SK-N-SH treated with all-trans-retinoic acid at 6 μM for 48 hours (cell line): ENCODE results near the gene KLF6.

Source experiments
- ATAC-seq: fragments of 200-7000 bp; cut with Tn5 transposase; 3 replicates; pipeline ENCODE4 v1.9.1; 2020; ENCODE audit warnings: mild to moderate bottlenecking, moderate library complexity
- ARNTL ChIP-seq: fragments of 450-650 bp; formaldehyde crosslinking; IDR thresholded peaks from 2 replicates; pipeline ENCODE4 v1.5.0; 2020; ENCODE audit warnings: low read depth, mild to moderate bottlenecking, moderate library complexity, borderline replicate concordance
- CSDC2 ChIP-seq: fragments of 250-450 bp; sonication (Bioruptor Pico); IDR thresholded peaks from 2 replicates; pipeline ENCODE4 v1.5.0; 2020; ENCODE audit warnings: mild to moderate bottlenecking, moderate library complexity
- ESRRG ChIP-seq: fragments of 250-450 bp; sonication (Bioruptor Pico); IDR thresholded peaks from 2 replicates; pipeline ENCODE4 v1.6.1; 2021; ENCODE audit warnings: mild to moderate bottlenecking
- GLIS3 ChIP-seq: fragments of 250-450 bp; sonication (Bioruptor Pico); IDR thresholded peaks from 2 replicates; pipeline ENCODE4 v1.5.0; 2020; ENCODE audit warnings: mild to moderate bottlenecking, moderate library complexity
- ISL1 ChIP-seq: fragments of 250-450 bp; sonication (Bioruptor Pico); IDR thresholded peaks from 2 replicates; pipeline ENCODE4 v2.1.2; 2022; ENCODE audit warnings: mild to moderate bottlenecking, moderate library complexity
- OSR1 ChIP-seq: fragments of 250-450 bp; sonication (Bioruptor Pico); IDR thresholded peaks from 2 replicates; pipeline ENCODE4 v1.8.0; 2022; ENCODE audit warnings: moderate library complexity, mild to moderate bottlenecking, inconsistent platforms
- PPARA ChIP-seq: fragments of 250-450 bp; sonication (Bioruptor Pico); IDR thresholded peaks from 2 replicates; pipeline ENCODE4 v1.5.0; 2020; ENCODE audit warnings: mild to moderate bottlenecking, borderline replicate concordance
- RARB ChIP-seq: fragments of 250-450 bp; sonication (Bioruptor Pico); IDR thresholded peaks from 2 replicates; pipeline ENCODE4 v1.8.0; 2021; ENCODE audit warnings: mild to moderate bottlenecking, moderate library complexity
- SNAI2 ChIP-seq: fragments of 250-450 bp; sonication (Bioruptor Pico); IDR thresholded peaks from 2 replicates; pipeline ENCODE4 v1.5.0; 2020; ENCODE audit warnings: mild to moderate bottlenecking, moderate library complexity
- TCF4 ChIP-seq: fragments of 250-450 bp; sonication (Bioruptor Pico); IDR thresholded peaks from 2 replicates; pipeline ENCODE4 v1.8.0; 2021; ENCODE audit warnings: mild to moderate bottlenecking, moderate library complexity, borderline replicate concordance
- TOX ChIP-seq: fragments of 250-450 bp; sonication (Bioruptor Pico); IDR thresholded peaks from 2 replicates; pipeline ENCODE4 v1.8.0; 2021; ENCODE audit warnings: mild to moderate bottlenecking, moderate library complexity, borderline replicate concordance
- ZC3H10 ChIP-seq: fragments of 250-450 bp; sonication (Bioruptor Pico); IDR thresholded peaks from 2 replicates; pipeline ENCODE4 v1.5.1; 2021; ENCODE audit warnings: mild to moderate bottlenecking, moderate library complexity
- ZFP3 ChIP-seq: fragments of 250-450 bp; sonication (Bioruptor Pico); IDR thresholded peaks from 2 replicates; pipeline ENCODE4 v1.5.0; 2020; ENCODE audit warnings: mild to moderate bottlenecking, moderate library complexity
- ZFP30 ChIP-seq: fragments of 450-650 bp; formaldehyde crosslinking; IDR thresholded peaks from 2 replicates; pipeline ENCODE4 v1.5.0; 2022; ENCODE audit warnings: mild to moderate bottlenecking, moderate library complexity
- ZNF70 ChIP-seq: fragments of 450-650 bp; formaldehyde crosslinking; IDR thresholded peaks from 2 replicates; pipeline ENCODE4 v1.5.0; 2020; ENCODE audit warnings: mild to moderate bottlenecking, moderate library complexity
- ZNF8 ChIP-seq: fragments of 450-650 bp; formaldehyde crosslinking; IDR thresholded peaks from 2 replicates; pipeline ENCODE4 v1.5.0; 2020; ENCODE audit warnings: mild to moderate bottlenecking, moderate library complexity
- TF ChIP-seq, protein P1 (sequence below): fragments of 250-450 bp; sonication (Bioruptor Pico); IDR thresholded peaks from 2 replicates; pipeline ENCODE4 v1.5.1; 2020; ENCODE audit warnings: low read depth, mild to moderate bottlenecking, moderate library complexity
- TF ChIP-seq, protein P2 (sequence below): fragments of 250-450 bp; sonication (Bioruptor Pico); IDR thresholded peaks from 2 replicates; pipeline ENCODE4 v1.8.0; 2021; ENCODE audit warnings: low read depth, mild to moderate bottlenecking, moderate library complexity, borderline replicate concordance
- TF ChIP-seq, protein P3 (sequence below): fragments of 250-450 bp; sonication (Bioruptor Pico); IDR thresholded peaks from 2 replicates; pipeline ENCODE4 v1.5.1; 2021; ENCODE audit warnings: mild to moderate bottlenecking, moderate library complexity

Gene KLF6

DNA sequence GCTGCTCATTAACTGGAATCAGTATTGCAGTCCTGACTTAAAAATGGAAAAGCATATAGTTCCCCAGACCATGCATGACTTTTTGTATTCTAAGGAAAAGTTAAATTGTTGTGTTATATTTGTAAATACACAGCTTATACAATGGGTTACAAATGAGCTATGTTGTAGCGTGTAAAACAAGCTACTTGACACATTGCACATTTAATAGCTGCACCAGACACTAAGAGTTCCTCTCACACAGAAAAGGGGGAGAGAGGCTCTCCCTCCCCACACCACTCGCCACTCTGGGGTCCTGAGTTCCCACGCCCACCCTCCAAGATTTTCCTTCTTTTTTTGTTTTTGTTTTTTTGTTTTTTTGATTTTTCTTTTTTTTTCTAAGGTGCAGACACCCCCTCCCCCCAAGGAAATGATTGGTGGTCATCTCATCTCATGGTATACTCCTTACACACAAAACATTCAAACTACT is 6.3 kb downstream of the KLF6 start:
- ATAC-seq: no peak
- TF ChIP-seq, protein P1, sequence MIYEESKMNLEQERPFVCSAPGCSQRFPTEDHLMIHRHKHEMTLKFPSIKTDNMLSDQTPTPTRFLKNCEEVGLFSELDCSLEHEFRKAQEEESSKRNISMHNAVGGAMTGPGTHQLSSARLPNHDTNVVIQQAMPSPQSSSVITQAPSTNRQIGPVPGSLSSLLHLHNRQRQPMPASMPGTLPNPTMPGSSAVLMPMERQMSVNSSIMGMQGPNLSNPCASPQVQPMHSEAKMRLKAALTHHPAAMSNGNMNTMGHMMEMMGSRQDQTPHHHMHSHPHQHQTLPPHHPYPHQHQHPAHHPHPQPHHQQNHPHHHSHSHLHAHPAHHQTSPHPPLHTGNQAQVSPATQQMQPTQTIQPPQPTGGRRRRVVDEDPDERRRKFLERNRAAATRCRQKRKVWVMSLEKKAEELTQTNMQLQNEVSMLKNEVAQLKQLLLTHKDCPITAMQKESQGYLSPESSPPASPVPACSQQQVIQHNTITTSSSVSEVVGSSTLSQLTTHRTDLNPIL (CRISPR knock-in tag): peak; percentile 33; the same call in 1 of the 2 replicates
- TF ChIP-seq, protein P2, sequence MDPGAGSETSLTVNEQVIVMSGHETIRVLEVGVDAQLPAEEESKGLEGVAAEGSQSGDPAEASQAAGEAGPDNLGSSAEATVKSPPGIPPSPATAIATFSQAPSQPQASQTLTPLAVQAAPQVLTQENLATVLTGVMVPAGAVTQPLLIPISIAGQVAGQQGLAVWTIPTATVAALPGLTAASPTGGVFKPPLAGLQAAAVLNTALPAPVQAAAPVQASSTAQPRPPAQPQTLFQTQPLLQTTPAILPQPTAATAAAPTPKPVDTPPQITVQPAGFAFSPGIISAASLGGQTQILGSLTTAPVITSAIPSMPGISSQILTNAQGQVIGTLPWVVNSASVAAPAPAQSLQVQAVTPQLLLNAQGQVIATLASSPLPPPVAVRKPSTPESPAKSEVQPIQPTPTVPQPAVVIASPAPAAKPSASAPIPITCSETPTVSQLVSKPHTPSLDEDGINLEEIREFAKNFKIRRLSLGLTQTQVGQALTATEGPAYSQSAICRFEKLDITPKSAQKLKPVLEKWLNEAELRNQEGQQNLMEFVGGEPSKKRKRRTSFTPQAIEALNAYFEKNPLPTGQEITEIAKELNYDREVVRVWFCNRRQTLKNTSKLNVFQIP (CRISPR knock-in tag): 0 out of 2 replicates have a peak, but pooled peaks have one; percentile 22
- TF ChIP-seq ZC3H10 (CRISPR knock-in tag) (no peak), ESRRG (CRISPR knock-in tag) (no peak), OSR1 (no peak)

DNA sequence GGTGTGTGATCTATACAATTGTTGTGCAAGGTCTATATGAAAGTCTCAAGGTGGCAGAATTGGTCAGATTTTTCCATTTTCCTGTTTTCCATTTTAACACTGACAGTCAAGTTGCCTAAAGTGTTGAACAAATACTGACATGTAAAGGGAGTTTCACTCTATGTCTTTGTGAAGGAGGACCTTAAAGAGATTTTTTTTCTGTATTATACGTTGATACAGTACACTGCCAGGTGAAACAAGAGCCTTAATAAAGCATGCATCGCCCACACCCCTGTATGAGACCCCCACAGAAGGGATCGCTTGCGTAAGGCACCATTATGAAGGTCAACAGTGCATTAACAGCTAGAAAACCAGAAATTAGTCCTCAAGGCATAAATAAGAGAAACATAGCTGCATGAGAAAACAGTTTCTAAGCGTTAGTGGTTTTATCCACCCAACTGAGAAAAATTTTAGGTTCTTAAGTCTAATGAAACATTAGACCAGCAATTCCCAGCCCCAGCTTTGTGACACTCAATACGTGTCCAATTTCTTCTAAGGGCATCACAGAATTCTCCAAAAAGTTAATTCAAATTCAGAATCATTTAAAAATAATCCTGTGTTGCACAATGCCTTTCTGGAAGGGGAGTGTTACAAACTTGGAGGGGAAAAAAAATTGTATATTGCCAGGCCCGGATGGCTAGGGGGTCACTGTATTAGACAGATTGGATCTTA is 6.9 kb downstream of the KLF6 start:
- ATAC-seq: no peak
- TF ChIP-seq RARB (CRISPR knock-in tag): no peak
- no peak for TF ChIP-seq OSR1
- TF ChIP-seq, protein P1 (CRISPR knock-in tag): no peak
- no peak for TF ChIP-seq ZNF70 (CRISPR knock-in tag)
- no peak for TF ChIP-seq ZC3H10 (CRISPR knock-in tag)
- no peak for TF ChIP-seq GLIS3
- no peak for TF ChIP-seq ZFP30 (CRISPR knock-in tag)
- TF ChIP-seq PPARA (CRISPR knock-in tag): no peak
- TF ChIP-seq ISL1 (CRISPR knock-in tag): no peak
- no peak for TF ChIP-seq CSDC2
- TF ChIP-seq TCF4: no peak
- TF ChIP-seq ZNF8: no peak
- TF ChIP-seq ARNTL (CRISPR knock-in tag): no peak
- TF ChIP-seq, protein P3, sequence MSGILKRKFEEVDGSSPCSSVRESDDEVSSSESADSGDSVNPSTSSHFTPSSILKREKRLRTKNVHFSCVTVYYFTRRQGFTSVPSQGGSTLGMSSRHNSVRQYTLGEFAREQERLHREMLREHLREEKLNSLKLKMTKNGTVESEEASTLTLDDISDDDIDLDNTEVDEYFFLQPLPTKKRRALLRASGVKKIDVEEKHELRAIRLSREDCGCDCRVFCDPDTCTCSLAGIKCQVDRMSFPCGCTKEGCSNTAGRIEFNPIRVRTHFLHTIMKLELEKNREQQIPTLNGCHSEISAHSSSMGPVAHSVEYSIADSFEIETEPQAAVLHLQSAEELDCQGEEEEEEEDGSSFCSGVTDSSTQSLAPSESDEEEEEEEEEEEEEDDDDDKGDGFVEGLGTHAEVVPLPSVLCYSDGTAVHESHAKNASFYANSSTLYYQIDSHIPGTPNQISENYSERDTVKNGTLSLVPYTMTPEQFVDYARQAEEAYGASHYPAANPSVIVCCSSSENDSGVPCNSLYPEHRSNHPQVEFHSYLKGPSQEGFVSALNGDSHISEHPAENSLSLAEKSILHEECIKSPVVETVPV (CRISPR knock-in tag): no peak
- TF ChIP-seq, all 23 proteins: peak for 0

DNA sequence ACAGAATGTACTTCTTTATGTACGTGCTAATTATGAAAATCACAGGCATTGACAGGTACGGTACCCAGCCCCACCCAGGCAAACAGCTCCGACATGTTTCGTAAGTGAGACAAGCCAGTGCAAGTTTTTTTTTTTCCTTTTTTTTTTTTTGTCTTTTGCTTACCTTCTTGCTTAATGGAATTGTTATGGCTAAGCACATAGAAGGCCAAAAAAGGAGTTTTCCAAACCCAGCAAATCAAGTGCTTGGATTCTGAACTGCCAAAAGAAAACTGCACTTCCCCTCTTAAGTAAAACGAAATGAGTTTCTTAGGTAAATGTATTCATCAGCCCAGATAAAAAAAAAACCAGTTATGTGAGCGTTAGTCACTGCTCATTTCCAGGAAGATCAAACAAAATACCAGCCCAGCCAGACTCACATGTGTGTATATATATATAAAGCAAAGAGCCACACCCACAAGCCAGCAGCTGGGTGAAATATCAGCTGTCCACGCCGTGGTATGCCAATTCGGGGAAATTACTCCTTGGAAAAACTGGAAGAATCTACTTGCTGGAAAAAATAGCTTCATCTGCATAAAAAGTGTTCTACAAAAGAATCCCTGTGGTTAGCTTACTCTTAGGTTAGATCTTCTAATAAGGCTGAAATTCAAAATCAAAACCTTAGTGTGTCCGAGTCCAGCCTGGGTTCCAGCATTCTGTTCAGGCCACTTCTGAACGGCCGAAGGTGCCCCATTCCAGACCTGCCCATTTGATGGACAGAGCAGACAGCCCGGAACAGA is 8.0 kb downstream of the KLF6 start:
- TF ChIP-seq ZNF8 (peak; percentile 96), ZNF70 (CRISPR knock-in tag) (no peak), PPARA (CRISPR knock-in tag) (no peak), SNAI2 (CRISPR knock-in tag) (no peak), ZFP3 (no peak)
- no peak for ATAC-seq

DNA sequence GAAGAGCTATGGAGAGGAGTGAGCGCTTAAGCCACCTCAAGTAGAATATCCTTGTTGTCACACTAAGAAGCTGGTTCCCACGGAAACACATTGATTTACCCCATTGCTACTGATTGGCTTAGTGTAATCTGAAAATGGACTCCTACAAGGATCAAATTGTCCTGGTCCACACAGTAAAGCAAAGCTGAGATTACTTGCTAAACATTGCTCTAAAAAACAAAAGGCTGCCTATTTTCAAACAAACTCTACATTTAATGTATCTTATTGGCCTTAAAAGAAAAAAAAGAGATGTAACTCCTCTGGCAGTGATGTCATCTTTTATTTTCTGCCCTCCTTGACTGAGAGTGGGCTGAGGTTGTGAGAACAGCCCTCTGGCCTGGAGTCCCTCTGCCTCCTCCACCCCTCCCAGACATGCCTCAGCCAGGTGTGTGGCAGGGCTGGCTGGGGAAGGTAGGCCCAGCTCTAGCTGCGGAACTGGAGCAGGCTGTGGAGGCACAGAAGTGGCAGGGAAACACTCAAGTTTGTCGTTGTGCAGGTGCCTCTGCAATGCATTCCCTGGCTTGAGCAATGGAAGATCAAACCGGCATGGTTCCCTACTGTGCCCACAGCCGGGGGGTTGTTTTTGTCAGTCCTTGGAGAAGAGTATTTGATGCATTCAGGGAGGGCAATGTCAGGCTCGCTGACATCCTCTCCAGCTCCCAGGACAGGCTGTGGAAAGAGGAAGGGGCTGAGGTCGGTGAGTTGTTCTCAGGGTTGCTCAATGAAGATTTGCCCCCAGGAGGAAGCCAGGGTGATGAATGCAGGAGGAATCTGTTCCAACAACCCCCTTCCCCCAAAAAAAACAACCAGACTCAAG is 9.1 kb downstream of the KLF6 start:
- peak; percentile 9 for ATAC-seq
- TF ChIP-seq TOX (CRISPR knock-in tag) (no peak), ZFP3 (0 out of 2 replicates have a peak, but pooled peaks have one; percentile 26), ZC3H10 (CRISPR knock-in tag) (peak; percentile 46; the same call in 1 of the 2 replicates)
